ENCODE results near the gene JPH2. TPM values are rescaled to one million over a fixed set of nuclear protein-coding genes. Genes with fewer than 3 reads are reported as not detected.

Gene JPH2
- total RNA-seq, 2 donors from 2014 or later, result 169 to 179 TPM

DNA sequence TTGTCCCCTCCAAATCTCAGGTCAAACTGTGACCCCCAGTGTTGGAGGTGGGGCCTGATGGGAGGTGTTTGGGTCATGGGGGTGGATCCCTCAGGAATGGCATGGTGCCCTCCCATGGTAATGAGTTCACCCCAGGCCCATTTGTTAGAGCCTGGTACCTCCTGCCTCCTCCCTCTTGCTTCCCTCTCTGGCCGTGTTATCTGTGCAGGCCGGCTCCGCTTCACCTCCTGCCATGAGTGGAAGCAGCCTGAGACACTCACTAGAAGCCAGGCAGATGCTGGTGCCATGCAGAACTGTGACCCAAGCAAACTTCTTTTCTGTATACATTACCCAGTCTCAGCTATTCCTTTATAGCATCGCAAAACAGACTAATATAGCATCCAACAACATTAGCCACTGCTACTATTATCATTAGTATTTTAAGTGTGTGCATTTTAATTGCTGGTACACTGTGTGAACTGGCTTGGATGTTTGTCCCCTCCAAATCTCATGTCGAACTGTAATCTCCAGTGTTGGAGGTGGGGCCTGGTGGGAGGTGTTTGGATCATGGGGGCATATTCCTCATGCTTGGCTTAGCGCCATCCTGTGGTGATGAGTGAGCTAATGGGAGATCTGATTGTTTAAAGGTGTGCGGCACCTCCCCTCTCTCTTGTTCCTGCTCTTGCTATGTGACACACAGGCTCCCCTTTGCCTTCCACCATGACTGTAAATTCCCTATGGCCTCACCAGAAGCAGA is 35.8 kb upstream of the JPH2 start:
- H3K27me3 ChIP-seq (replicated peaks; ENCODE audit: insufficient read depth), result no peaks in the 10 kb centered on the region
- H3K9me3 ChIP-seq, result no peaks in the 10 kb centered on the region
- TF ChIP-seq, protein P1, sequence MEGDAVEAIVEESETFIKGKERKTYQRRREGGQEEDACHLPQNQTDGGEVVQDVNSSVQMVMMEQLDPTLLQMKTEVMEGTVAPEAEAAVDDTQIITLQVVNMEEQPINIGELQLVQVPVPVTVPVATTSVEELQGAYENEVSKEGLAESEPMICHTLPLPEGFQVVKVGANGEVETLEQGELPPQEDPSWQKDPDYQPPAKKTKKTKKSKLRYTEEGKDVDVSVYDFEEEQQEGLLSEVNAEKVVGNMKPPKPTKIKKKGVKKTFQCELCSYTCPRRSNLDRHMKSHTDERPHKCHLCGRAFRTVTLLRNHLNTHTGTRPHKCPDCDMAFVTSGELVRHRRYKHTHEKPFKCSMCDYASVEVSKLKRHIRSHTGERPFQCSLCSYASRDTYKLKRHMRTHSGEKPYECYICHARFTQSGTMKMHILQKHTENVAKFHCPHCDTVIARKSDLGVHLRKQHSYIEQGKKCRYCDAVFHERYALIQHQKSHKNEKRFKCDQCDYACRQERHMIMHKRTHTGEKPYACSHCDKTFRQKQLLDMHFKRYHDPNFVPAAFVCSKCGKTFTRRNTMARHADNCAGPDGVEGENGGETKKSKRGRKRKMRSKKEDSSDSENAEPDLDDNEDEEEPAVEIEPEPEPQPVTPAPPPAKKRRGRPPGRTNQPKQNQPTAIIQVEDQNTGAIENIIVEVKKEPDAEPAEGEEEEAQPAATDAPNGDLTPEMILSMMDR (IDR thresholded peaks at IDR 0.05), result no peak
- no peaks in the 10 kb centered on the region for H3K4me1 ChIP-seq (ENCODE audit: control insufficient read depth in 1 of 2, low read depth in 2 of 2)
- no peak overlapping the region for H3K27ac ChIP-seq
- H3K4me3 ChIP-seq, result no peak overlapping the region
- ATAC-seq (ENCODE audit: insufficient number of reproducible peaks, low FRiP score, low read depth), result no peak
- DNase-seq (ENCODE audit: low spot score), result no peak
- no peaks in the 10 kb centered on the region for H3K36me3 ChIP-seq

DNA sequence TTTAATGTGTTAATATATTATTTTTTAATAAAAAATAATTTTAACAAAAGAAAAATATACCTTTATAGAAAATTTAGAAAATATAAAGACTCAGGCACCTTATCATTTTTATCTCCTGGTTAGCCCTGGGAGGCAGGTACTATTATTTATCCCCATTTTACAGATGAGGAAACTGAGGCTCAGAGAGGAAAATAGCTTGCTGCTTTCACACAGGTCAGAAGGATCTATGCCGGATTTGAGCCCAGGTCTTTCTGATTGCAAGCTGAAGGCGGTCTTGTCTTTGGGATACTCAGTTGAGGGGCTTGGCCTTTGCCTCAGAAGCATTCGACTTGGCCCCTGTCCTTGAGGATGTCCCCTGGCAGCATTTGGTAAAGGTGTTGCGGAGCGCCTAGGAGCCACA is 35.0 kb upstream of the JPH2 start:
- TF ChIP-seq, protein P1 (IDR thresholded peaks at IDR 0.05), result no peak
- H3K27me3 ChIP-seq (replicated peaks; ENCODE audit: insufficient read depth), result no peaks in the 10 kb centered on the region
- DNase-seq (ENCODE audit: low spot score), result no peak
- no peaks in the 10 kb centered on the region for H3K36me3 ChIP-seq
- no peaks in the 10 kb centered on the region for H3K9me3 ChIP-seq
- H3K27ac ChIP-seq, result no peak overlapping the region
- no peaks in the 10 kb centered on the region for H3K4me1 ChIP-seq (ENCODE audit: control insufficient read depth in 1 of 2, low read depth in 2 of 2)
- ATAC-seq (ENCODE audit: insufficient number of reproducible peaks, low FRiP score, low read depth), result no peak
- H3K4me3 ChIP-seq, result no peak overlapping the region

DNA sequence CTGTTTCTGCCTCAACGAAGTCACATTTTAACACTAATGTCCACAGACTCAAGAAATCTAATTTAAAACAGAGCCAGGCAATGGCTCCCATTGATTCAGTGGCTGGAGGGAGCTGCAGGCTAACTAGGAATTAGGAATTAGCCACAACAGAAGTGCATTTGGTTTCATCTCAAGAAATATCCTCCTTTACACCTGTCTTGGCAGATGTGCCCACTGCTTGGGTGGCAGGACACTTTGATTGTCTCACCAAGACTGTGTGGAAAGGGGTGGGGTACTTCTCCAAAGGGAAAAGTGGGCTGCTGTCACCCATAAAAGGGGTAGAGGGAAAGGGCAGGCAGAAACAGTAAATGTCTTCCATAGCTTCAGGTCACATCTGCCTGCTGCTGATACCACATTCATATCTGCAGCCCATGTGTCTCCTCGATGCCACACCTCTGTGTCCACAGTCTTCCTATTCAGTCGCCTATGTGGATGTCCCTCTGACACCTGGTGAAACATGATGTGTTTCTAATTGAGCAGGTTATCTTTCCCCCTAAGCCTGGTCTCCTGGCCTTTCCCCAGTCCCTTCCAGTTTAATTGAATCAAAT is 34.5 kb upstream of the JPH2 start:
- no peaks in the 10 kb centered on the region for H3K4me1 ChIP-seq (ENCODE audit: control insufficient read depth in 1 of 2, low read depth in 2 of 2)
- H3K36me3 ChIP-seq, result no peaks in the 10 kb centered on the region
- no peak overlapping the region for H3K27ac ChIP-seq
- no peak for ATAC-seq (ENCODE audit: insufficient number of reproducible peaks, low FRiP score, low read depth)
- no peaks in the 10 kb centered on the region for H3K9me3 ChIP-seq
- H3K4me3 ChIP-seq, result no peak overlapping the region
- DNase-seq (ENCODE audit: low spot score), result no peak
- H3K27me3 ChIP-seq (replicated peaks; ENCODE audit: insufficient read depth), result no peaks in the 10 kb centered on the region
- TF ChIP-seq, protein P1 (IDR thresholded peaks at IDR 0.05), result no peak

DNA sequence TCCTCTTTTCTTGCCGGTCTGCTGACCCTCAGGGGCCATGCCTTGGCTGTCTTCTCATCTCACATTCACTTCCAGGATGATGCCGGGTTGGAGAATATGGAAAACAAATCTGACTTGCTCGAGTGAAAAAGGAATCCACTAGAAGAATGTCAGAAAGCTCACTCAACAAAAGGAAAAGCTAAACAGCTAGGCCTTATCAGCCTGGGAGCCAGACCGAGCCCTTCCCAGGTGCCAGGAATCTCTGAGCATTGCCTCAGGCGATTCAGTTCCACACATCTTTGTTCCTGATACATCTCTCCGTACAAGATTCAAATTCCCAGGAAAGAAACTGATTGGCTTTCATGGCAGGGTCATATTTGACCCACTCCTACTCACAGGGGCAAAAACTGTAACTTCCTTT is 32.8 kb upstream of the JPH2 start:
- H3K4me3 ChIP-seq, result no peak overlapping the region
- TF ChIP-seq, protein P1 (IDR thresholded peaks at IDR 0.05), result no peak
- H3K4me1 ChIP-seq (ENCODE audit: control insufficient read depth in 1 of 2, low read depth in 2 of 2), result no peaks in the 10 kb centered on the region
- DNase-seq (ENCODE audit: low spot score) (no peak), ATAC-seq (ENCODE audit: insufficient number of reproducible peaks, low FRiP score, low read depth) (no peak)
- no peaks in the 10 kb centered on the region for H3K27me3 ChIP-seq (replicated peaks; ENCODE audit: insufficient read depth)
- no peak overlapping the region for H3K27ac ChIP-seq
- no peaks in the 10 kb centered on the region for H3K36me3 ChIP-seq
- no peaks in the 10 kb centered on the region for H3K9me3 ChIP-seq

DNA sequence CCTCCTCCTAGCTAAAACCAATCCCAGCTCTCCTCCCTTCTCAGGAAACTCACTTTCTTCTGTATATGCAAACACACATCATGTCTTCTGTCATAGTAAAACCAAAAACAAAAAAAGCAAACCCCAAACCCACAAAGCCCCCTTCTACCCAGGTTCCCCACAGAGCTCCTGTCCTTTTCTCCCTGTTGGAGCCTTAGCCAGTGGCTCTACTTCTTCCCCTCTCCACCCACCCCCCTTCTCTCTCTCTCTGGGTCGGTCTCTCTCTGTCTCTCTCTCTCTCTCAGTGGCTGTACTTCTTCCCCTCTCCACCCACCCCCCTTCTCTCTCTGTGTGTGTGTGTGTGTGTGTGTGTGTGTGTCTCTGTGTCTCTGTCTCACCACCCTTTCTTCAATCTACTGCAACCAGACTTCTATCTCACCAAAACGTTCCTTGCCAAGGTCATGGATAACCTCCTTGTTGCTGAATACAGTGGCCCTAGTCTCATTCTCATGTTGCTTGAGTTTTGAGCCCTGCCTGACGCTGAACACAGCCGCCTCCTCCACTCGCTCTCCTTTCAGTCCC is 32.3 kb upstream of the JPH2 start:
- DNase-seq (ENCODE audit: low spot score), result no peak
- H3K4me1 ChIP-seq (ENCODE audit: control insufficient read depth in 1 of 2, low read depth in 2 of 2), result no peaks in the 10 kb centered on the region
- no peak for ATAC-seq (ENCODE audit: insufficient number of reproducible peaks, low FRiP score, low read depth)
- H3K4me3 ChIP-seq, result no peak overlapping the region
- H3K27me3 ChIP-seq (replicated peaks; ENCODE audit: insufficient read depth), result no peaks in the 10 kb centered on the region
- TF ChIP-seq, protein P1 (IDR thresholded peaks at IDR 0.05), result no peak
- H3K27ac ChIP-seq, result no peak overlapping the region
- no peaks in the 10 kb centered on the region for H3K36me3 ChIP-seq
- no peaks in the 10 kb centered on the region for H3K9me3 ChIP-seq

All from thoracic aorta (tissue), 2 donors.